IPS-NIHi11 (cell line): ENCODE results near the gene TNFRSF14.

Experiments
- DNase-seq: peaks from one replicate; pipeline ENCODE4 v3.0.0; 2012; ENCODE audit warnings: mixed read lengths, low spot score

TNFRSF14 gene

GRCh38 chr1:2556277-2556677, at the start of gene TNFRSF14:
TSS of gene TNFRSF14 (plus strand) at chr1:2556371. CDS start at chr1:2556665, 294 bp downstream.
- peak; percentile 61 for DNase-seq

- DNase-seq, result no peak
These were observed 49.1 kb upstream of the TNFRSF14 start for GRCh38 chr1:2506901-2507565.

- no peak for DNase-seq
These were observed 48.4 kb upstream of the TNFRSF14 start for GRCh38 chr1:2507744-2508155.

- no peak for DNase-seq
These were observed 48.0 kb upstream of the TNFRSF14 start for GRCh38 chr1:2508180-2508579.

GRCh38 chr1:2508751-2509150, 47.4 kb upstream of the TNFRSF14 start:
- DNase-seq, result no peak

GRCh38 chr1:2509589-2509988, 46.6 kb upstream of the TNFRSF14 start:
- no peak for DNase-seq

GRCh38 chr1:2510366-2511155, 45.6 kb upstream of the TNFRSF14 start:
- no peak for DNase-seq

- DNase-seq, result no peak
These were observed 43.2 kb upstream of the TNFRSF14 start for GRCh38 chr1:2512862-2513421.

GRCh38 chr1:2513939-2514652, 42.1 kb upstream of the TNFRSF14 start:
- DNase-seq, result no peak

- no peak for DNase-seq
These were observed 41.1 kb upstream of the TNFRSF14 start for GRCh38 chr1:2514863-2515762.

- no peak for DNase-seq
These were observed 40.4 kb upstream of the TNFRSF14 start for GRCh38 chr1:2515763-2516080.

- no peak for DNase-seq
These were observed 40.0 kb upstream of the TNFRSF14 start for GRCh38 chr1:2516124-2516523.

- DNase-seq, result no peak
These were observed 39.2 kb upstream of the TNFRSF14 start for GRCh38 chr1:2516946-2517345.

GRCh38 chr1:2517966-2518365, 38.2 kb upstream of the TNFRSF14 start:
- no peak for DNase-seq

- DNase-seq, result no peak
These were observed 37.6 kb upstream of the TNFRSF14 start for GRCh38 chr1:2518528-2518927.

GRCh38 chr1:2519029-2519685, 37.0 kb upstream of the TNFRSF14 start:
- DNase-seq, result no peak

- no peak for DNase-seq
These were observed 36.4 kb upstream of the TNFRSF14 start for GRCh38 chr1:2519729-2520128.

GRCh38 chr1:2520206-2520605, 36.0 kb upstream of the TNFRSF14 start:
- DNase-seq, result no peak

GRCh38 chr1:2520806-2521205, 35.4 kb upstream of the TNFRSF14 start:
- no peak for DNase-seq

GRCh38 chr1:2522230-2522629, 33.9 kb upstream of the TNFRSF14 start:
- DNase-seq, result no peak
